Measurements from ENCODE around the gene SCAMP1.

- TF ChIP-seq CTCF (IDR thresholded peaks at IDR 0.05), result no peak
- TF ChIP-seq POLR2A (IDR thresholded peaks at IDR 0.05), result no peak
- TF ChIP-seq EP300 (IDR thresholded peaks at IDR 0.05), result no peak
These were observed 42.9 kb upstream of the SCAMP1 start for GRCh38 chr5:78317515-78317914.
